ENCODE results near the gene FAM53A. TPM values are rescaled to one million over a fixed set of nuclear protein-coding genes. Genes with fewer than 3 reads are reported as not detected.

Gene FAM53A
- total and polyA plus RNA-seq, 2 donors (not counting 1 experiment from before 2014, with no cell fraction given), result 0.65 to 0.99 TPM

GRCh38 chr4:1730532-1731135 is 46.5 kb upstream of the FAM53A start:
- DNase-seq (ENCODE audit: low read depth in 2 of 2), result no peak
- Histone ChIP-seq H3K4me1 (ENCODE audit: control insufficient read depth, extremely low read depth, insufficient read depth, low read length) (peaks cover 7% of the 10 kb centered on the region), H3K79me2 (ENCODE audit: control insufficient read depth, insufficient read depth, low read length) (peaks cover 50% of the 10 kb centered on the region), H3K36me3 (ENCODE audit: control insufficient read depth, insufficient read depth, low read length) (peaks cover 44% of the 10 kb centered on the region), H3K4me2 (ENCODE audit: extremely low read depth, insufficient read depth, low read length) (no peak overlapping the region), H3K9me3 (ENCODE audit: control insufficient read depth, insufficient read depth, low read depth, low read length) (no peaks in the 10 kb centered on the region), H3K27me3 (ENCODE audit: control insufficient read depth, insufficient read depth, low read length) (no peaks in the 10 kb centered on the region), H3K9ac (ENCODE audit: insufficient read depth, low read length) (no peak overlapping the region), H3K27ac (ENCODE audit: insufficient read depth, low read length) (no peak overlapping the region), H2AFZ (ENCODE audit: low read length) (no peak overlapping the region), H3K4me3 (replicated peaks in 1 of 4; ENCODE audit: control extremely low read depth in 1 of 4, insufficient read depth in 1 of 4, low read depth in 3 of 4, low read length in 4 of 4) (no peak overlapping the region), H4K20me1 (ENCODE audit: control insufficient read depth, extremely low read depth, insufficient read depth, low read length) (no peaks in the 10 kb centered on the region)
- no peak for TF ChIP-seq EZH2 (IDR thresholded peaks at IDR 0.05; ENCODE audit: low read length, missing control alignments)
- TF ChIP-seq, protein P1, sequence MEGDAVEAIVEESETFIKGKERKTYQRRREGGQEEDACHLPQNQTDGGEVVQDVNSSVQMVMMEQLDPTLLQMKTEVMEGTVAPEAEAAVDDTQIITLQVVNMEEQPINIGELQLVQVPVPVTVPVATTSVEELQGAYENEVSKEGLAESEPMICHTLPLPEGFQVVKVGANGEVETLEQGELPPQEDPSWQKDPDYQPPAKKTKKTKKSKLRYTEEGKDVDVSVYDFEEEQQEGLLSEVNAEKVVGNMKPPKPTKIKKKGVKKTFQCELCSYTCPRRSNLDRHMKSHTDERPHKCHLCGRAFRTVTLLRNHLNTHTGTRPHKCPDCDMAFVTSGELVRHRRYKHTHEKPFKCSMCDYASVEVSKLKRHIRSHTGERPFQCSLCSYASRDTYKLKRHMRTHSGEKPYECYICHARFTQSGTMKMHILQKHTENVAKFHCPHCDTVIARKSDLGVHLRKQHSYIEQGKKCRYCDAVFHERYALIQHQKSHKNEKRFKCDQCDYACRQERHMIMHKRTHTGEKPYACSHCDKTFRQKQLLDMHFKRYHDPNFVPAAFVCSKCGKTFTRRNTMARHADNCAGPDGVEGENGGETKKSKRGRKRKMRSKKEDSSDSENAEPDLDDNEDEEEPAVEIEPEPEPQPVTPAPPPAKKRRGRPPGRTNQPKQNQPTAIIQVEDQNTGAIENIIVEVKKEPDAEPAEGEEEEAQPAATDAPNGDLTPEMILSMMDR (conservative IDR thresholded peaks at IDR 0.05 in 1 of 2, IDR thresholded peaks at IDR 0.05 in 1 of 2; ENCODE audit: low read depth in 1 of 2, low read length in 2 of 2), result no peak

GRCh38 chr4:1728061-1728980 is 44.2 kb upstream of the FAM53A start:
- H3K4me2 ChIP-seq (ENCODE audit: extremely low read depth, insufficient read depth, low read length), result no peak overlapping the region

More at GRCh38 chr4:1728061-1728980, 44.2 kb upstream of the FAM53A start:
- H3K4me3 ChIP-seq (replicated peaks in 1 of 4; ENCODE audit: control extremely low read depth in 1 of 4, insufficient read depth in 1 of 4, low read depth in 3 of 4, low read length in 4 of 4), result no peak overlapping the region
- no peaks in the 10 kb centered on the region for H4K20me1 ChIP-seq (ENCODE audit: control insufficient read depth, extremely low read depth, insufficient read depth, low read length)
- no peaks in the 10 kb centered on the region for H3K9me3 ChIP-seq (ENCODE audit: control insufficient read depth, insufficient read depth, low read depth, low read length)
- peaks cover 38% of the 10 kb centered on the region for H3K36me3 ChIP-seq (ENCODE audit: control insufficient read depth, insufficient read depth, low read length)
- peaks cover 8% of the 10 kb centered on the region for H3K4me1 ChIP-seq (ENCODE audit: control insufficient read depth, extremely low read depth, insufficient read depth, low read length)
- H3K79me2 ChIP-seq (ENCODE audit: control insufficient read depth, insufficient read depth, low read length), result peaks cover 64% of the 10 kb centered on the region
- no peak for TF ChIP-seq EZH2 (IDR thresholded peaks at IDR 0.05; ENCODE audit: low read length, missing control alignments)
- TF ChIP-seq, protein P1 (conservative IDR thresholded peaks at IDR 0.05 in 1 of 2, IDR thresholded peaks at IDR 0.05 in 1 of 2; ENCODE audit: low read depth in 1 of 2, low read length in 2 of 2), result no peak
- no peaks in the 10 kb centered on the region for H3K27me3 ChIP-seq (ENCODE audit: control insufficient read depth, insufficient read depth, low read length)
- no peak for DNase-seq (ENCODE audit: low read depth in 2 of 2)
- no peak overlapping the region for H3K27ac ChIP-seq (ENCODE audit: insufficient read depth, low read length)
- no peak overlapping the region for H3K9ac ChIP-seq (ENCODE audit: insufficient read depth, low read length)
- H2AFZ ChIP-seq (ENCODE audit: low read length), result no peak overlapping the region

All from fibroblast of lung (primary cell).